IPS-20b (cell line): ENCODE measurements around the gene ATXN1.
"Not testable (repeated sequence)": the region's sequence is repeated elsewhere in the genome, so short reads cannot be mapped to it uniquely, and the experiment has no call there.

Experiments
- H3K27ac ChIP-seq: one replicate; pipeline ENCODE4 v1.5.1; 2013; ENCODE audit warnings: low read length
- H3K27me3 ChIP-seq: 2 replicates; pipeline ENCODE4 v1.6.1; 2013; ENCODE audit warnings: mild to moderate bottlenecking, low read length, inconsistent platforms; ENCODE audit not compliant: insufficient read depth
- H3K36me3 ChIP-seq: 2 replicates; pipeline ENCODE4 v1.6.1; 2013; ENCODE audit warnings: low read depth, mild to moderate bottlenecking, inconsistent platforms, low read length, moderate library complexity; ENCODE audit not compliant: insufficient read depth
- H3K4me1 ChIP-seq: 2 replicates; pipeline ENCODE4 v1.6.1; 2013; ENCODE audit warnings: mild to moderate bottlenecking, control low read depth, inconsistent platforms, low read length, moderate library complexity; ENCODE audit not compliant: insufficient read depth
- H3K4me3 ChIP-seq: 2 replicates; pipeline ENCODE4 v1.5.1; 2013; ENCODE audit warnings: mild to moderate bottlenecking, low read length, inconsistent platforms
- H3K9ac ChIP-seq: 2 replicates; pipeline ENCODE4 v1.6.1; 2013; ENCODE audit warnings: low read depth, mild to moderate bottlenecking, inconsistent platforms, low read length, moderate library complexity
- H3K9me3 ChIP-seq: 2 replicates; pipeline ENCODE4 v1.6.1; 2013; ENCODE audit warnings: mild to moderate bottlenecking, low read depth, low read length, inconsistent platforms; ENCODE audit not compliant: insufficient read depth

The ATXN1 gene

GRCh38 chr6:16711546-16712254 lies 49.6 kb downstream of the ATXN1 start:
- no peaks in the 10 kb centered on the region for H3K9me3 ChIP-seq
- no peak overlapping the region for H3K4me3 ChIP-seq
- H3K36me3 ChIP-seq, result no peaks in the 10 kb centered on the region
- no peaks in the 10 kb centered on the region for H3K27me3 ChIP-seq
- H3K9ac ChIP-seq, result no peak overlapping the region
- no peak overlapping the region for H3K27ac ChIP-seq
- peaks cover 7% of the 10 kb centered on the region for H3K4me1 ChIP-seq

- Histone ChIP-seq H3K27ac (no peak overlapping the region), H3K27me3 (no peaks in the 10 kb centered on the region), H3K9me3 (no peaks in the 10 kb centered on the region), H3K36me3 (no peaks in the 10 kb centered on the region), H3K4me3 (no peak overlapping the region), H3K9ac (no peak overlapping the region), H3K4me1 (no peaks in the 10 kb centered on the region; the same call in 1 of the 2 replicates)
Observed at GRCh38 chr6:16706911-16707783, 54.1 kb downstream of the ATXN1 start.

- H3K36me3 ChIP-seq, H3K4me3 ChIP-seq, H3K9ac ChIP-seq, H3K4me1 ChIP-seq, H3K27me3 ChIP-seq, H3K27ac ChIP-seq, H3K9me3 ChIP-seq: not testable (repeated sequence)
Observed at GRCh38 chr6:16706491-16706890, 54.8 kb downstream of the ATXN1 start.

GRCh38 chr6:16706029-16706428 lies 55.2 kb downstream of the ATXN1 start:
- Histone ChIP-seq H3K9ac (no peak overlapping the region), H3K27ac (no peak overlapping the region)

GRCh38 chr6:16705081-16705993 lies 55.9 kb downstream of the ATXN1 start:
- no peaks in the 10 kb centered on the region for H3K9me3 ChIP-seq
- no peaks in the 10 kb centered on the region for H3K27me3 ChIP-seq
- no peak overlapping the region for H3K9ac ChIP-seq
- peaks cover 5% of the 10 kb centered on the region; the same call in 1 of the 2 replicates for H3K4me1 ChIP-seq
- no peaks in the 10 kb centered on the region for H3K36me3 ChIP-seq
- no peak overlapping the region for H3K4me3 ChIP-seq
- H3K27ac ChIP-seq, result no peak overlapping the region

More at GRCh38 chr6:16706029-16706428, 55.2 kb downstream of the ATXN1 start:
- Histone ChIP-seq H3K36me3 (no peaks in the 10 kb centered on the region), H3K4me3 (no peak overlapping the region), H3K9me3 (no peaks in the 10 kb centered on the region), H3K4me1 (no peaks in the 10 kb centered on the region; the same call in 1 of the 2 replicates), H3K27me3 (no peaks in the 10 kb centered on the region)

- Histone ChIP-seq H3K9me3 (no peaks in the 10 kb centered on the region), H3K4me1 (peaks cover 9% of the 10 kb centered on the region; the same call in 1 of the 2 replicates), H3K27ac (no peak overlapping the region), H3K36me3 (no peaks in the 10 kb centered on the region), H3K4me3 (no peak overlapping the region), H3K9ac (no peak overlapping the region), H3K27me3 (no peaks in the 10 kb centered on the region)
Observed at GRCh38 chr6:16704401-16705045, 56.7 kb downstream of the ATXN1 start.

GRCh38 chr6:16702627-16703378 lies 58.5 kb downstream of the ATXN1 start:
- H3K9ac ChIP-seq, H3K9me3 ChIP-seq, H3K27ac ChIP-seq, H3K4me3 ChIP-seq, H3K36me3 ChIP-seq, H3K27me3 ChIP-seq: not testable (repeated sequence)
- peaks cover 14% of the 10 kb centered on the region for H3K4me1 ChIP-seq

GRCh38 chr6:16700916-16701234 lies 60.4 kb downstream of the ATXN1 start:
- peaks cover 19% of the 10 kb centered on the region for H3K4me1 ChIP-seq
- no peaks in the 10 kb centered on the region for H3K27me3 ChIP-seq
- no peak overlapping the region for H3K9ac ChIP-seq
- H3K9me3 ChIP-seq, result no peaks in the 10 kb centered on the region
- no peak overlapping the region for H3K4me3 ChIP-seq
- no peaks in the 10 kb centered on the region for H3K36me3 ChIP-seq
- no peak overlapping the region for H3K27ac ChIP-seq

- H3K9ac ChIP-seq, result no peak overlapping the region
Observed at GRCh38 chr6:16700202-16700915, 60.9 kb downstream of the ATXN1 start.

More at GRCh38 chr6:16700202-16700915, 60.9 kb downstream of the ATXN1 start:
- Histone ChIP-seq H3K27me3 (no peaks in the 10 kb centered on the region), H3K36me3 (no peaks in the 10 kb centered on the region), H3K4me3 (no peak overlapping the region), H3K27ac (no peak overlapping the region), H3K9me3 (no peaks in the 10 kb centered on the region), H3K4me1 (peaks cover 19% of the 10 kb centered on the region)
